ENCODE data around the gene ANKRD44. TPM values are rescaled to one million over a fixed set of nuclear protein-coding genes. Genes with fewer than 3 reads are reported as not detected.

Gene ANKRD44
- total RNA-seq, 1 donor from 2014 or later, result 12.0 TPM

GRCh38 chr2:197208024-197208423, 102.6 kb downstream of the ANKRD44 start:
- H3K27ac Mint-ChIP-seq (ENCODE audit: unreplicated experiment), result no peak overlapping the region
- H3K9me3 Mint-ChIP-seq (ENCODE audit: unreplicated experiment), result no peaks in the 10 kb centered on the region
- H3K36me3 Mint-ChIP-seq (ENCODE audit: unreplicated experiment), result no peaks in the 10 kb centered on the region
- no peak for DNase-seq
- no peak overlapping the region for H3K4me3 Mint-ChIP-seq (ENCODE audit: unreplicated experiment)
- no peak for TF ChIP-seq CTCF (IDR thresholded peaks at IDR 0.05; ENCODE audit: partially characterized antibody, unreplicated experiment)
- no peaks in the 10 kb centered on the region for H3K4me1 Mint-ChIP-seq (ENCODE audit: low read depth, unreplicated experiment)
- peaks cover 2% of the 10 kb centered on the region for H3K27me3 Mint-ChIP-seq (ENCODE audit: unreplicated experiment)

- H3K27ac Mint-ChIP-seq (ENCODE audit: unreplicated experiment), result no peak overlapping the region
Observed at GRCh38 chr2:197207598-197207997, 103.0 kb downstream of the ANKRD44 start.

GRCh38 chr2:197207106-197207505, 103.5 kb downstream of the ANKRD44 start:
- H3K4me1 Mint-ChIP-seq (ENCODE audit: low read depth, unreplicated experiment), result no peaks in the 10 kb centered on the region
- H3K36me3 Mint-ChIP-seq (ENCODE audit: unreplicated experiment), result no peaks in the 10 kb centered on the region
- no peak for DNase-seq
- no peak overlapping the region for H3K27ac Mint-ChIP-seq (ENCODE audit: unreplicated experiment)
- no peak for TF ChIP-seq CTCF (IDR thresholded peaks at IDR 0.05; ENCODE audit: partially characterized antibody, unreplicated experiment)
- H3K27me3 Mint-ChIP-seq (ENCODE audit: unreplicated experiment), result peaks cover 2% of the 10 kb centered on the region
- H3K4me3 Mint-ChIP-seq (ENCODE audit: unreplicated experiment), result no peak overlapping the region
- H3K9me3 Mint-ChIP-seq (ENCODE audit: unreplicated experiment), result no peaks in the 10 kb centered on the region

More at GRCh38 chr2:197207598-197207997, 103.0 kb downstream of the ANKRD44 start:
- DNase-seq, result no peak
- Mint-ChIP-seq H3K36me3 (ENCODE audit: unreplicated experiment) (no peaks in the 10 kb centered on the region), H3K4me3 (ENCODE audit: unreplicated experiment) (no peak overlapping the region), H3K9me3 (ENCODE audit: unreplicated experiment) (no peaks in the 10 kb centered on the region), H3K27me3 (ENCODE audit: unreplicated experiment) (peaks cover 2% of the 10 kb centered on the region), H3K4me1 (ENCODE audit: low read depth, unreplicated experiment) (no peaks in the 10 kb centered on the region)
- no peak for TF ChIP-seq CTCF (IDR thresholded peaks at IDR 0.05; ENCODE audit: partially characterized antibody, unreplicated experiment)

- Mint-ChIP-seq H3K4me3 (ENCODE audit: unreplicated experiment) (no peak overlapping the region), H3K27me3 (ENCODE audit: unreplicated experiment) (peaks cover 2% of the 10 kb centered on the region), H3K9me3 (ENCODE audit: unreplicated experiment) (no peaks in the 10 kb centered on the region), H3K27ac (ENCODE audit: unreplicated experiment) (no peak overlapping the region), H3K36me3 (ENCODE audit: unreplicated experiment) (no peaks in the 10 kb centered on the region), H3K4me1 (ENCODE audit: low read depth, unreplicated experiment) (no peaks in the 10 kb centered on the region)
- no peak for DNase-seq
- no peak for TF ChIP-seq CTCF (IDR thresholded peaks at IDR 0.05; ENCODE audit: partially characterized antibody, unreplicated experiment)
Observed at GRCh38 chr2:197205585-197206215, 104.9 kb downstream of the ANKRD44 start.

GRCh38 chr2:197204519-197205250, 105.9 kb downstream of the ANKRD44 start:
- Mint-ChIP-seq H3K9me3 (ENCODE audit: unreplicated experiment) (no peaks in the 10 kb centered on the region), H3K36me3 (ENCODE audit: unreplicated experiment) (no peaks in the 10 kb centered on the region), H3K27me3 (ENCODE audit: unreplicated experiment) (peaks cover 2% of the 10 kb centered on the region), H3K4me3 (ENCODE audit: unreplicated experiment) (no peak overlapping the region), H3K4me1 (ENCODE audit: low read depth, unreplicated experiment) (no peaks in the 10 kb centered on the region), H3K27ac (ENCODE audit: unreplicated experiment) (no peak overlapping the region)
- no peak for DNase-seq
- no peak for TF ChIP-seq CTCF (IDR thresholded peaks at IDR 0.05; ENCODE audit: partially characterized antibody, unreplicated experiment)
